Measurements from ENCODE around the gene OR6J1.
"Not testable (repeated sequence)": the region's sequence is repeated elsewhere in the genome, so short reads cannot be mapped to it uniquely, and the experiment has no call there.

Gene OR6J1

GRCh38 chr14:22650960-22651521 lies 6.9 kb upstream of the OR6J1 start:
- no peak overlapping the region for H3K9ac ChIP-seq (ENCODE audit: low read depth, low read length)
- 84% methylated on average over 3 of the region's 3 CpGs for WGBS

GRCh38 chr14:22650046-22650739 lies 6.0 kb upstream of the OR6J1 start:
- H3K27me3 ChIP-seq (ENCODE audit: insufficient read depth, low read length), result no peaks in the 10 kb centered on the region
- no peaks in the 10 kb centered on the region; the same call in 1 of the 2 replicates for H3K4me1 ChIP-seq (ENCODE audit: insufficient read depth, low read length)
- no peaks in the 10 kb centered on the region for H3K9me3 ChIP-seq (ENCODE audit: insufficient read depth, low read depth, low read length)
- 88% methylated on average over 5 of the region's 7 CpGs for WGBS
- H3K27ac ChIP-seq (ENCODE audit: low read depth, low read length), result no peak overlapping the region
- no peak overlapping the region for H3K9ac ChIP-seq (ENCODE audit: low read depth, low read length)
- H3K4me3 ChIP-seq (ENCODE audit: low read length), result no peak overlapping the region
- H3K36me3 ChIP-seq (ENCODE audit: insufficient read depth, low read length), result no peaks in the 10 kb centered on the region

More at GRCh38 chr14:22650960-22651521, 6.9 kb upstream of the OR6J1 start:
- H3K4me1 ChIP-seq (ENCODE audit: insufficient read depth, low read length), result no peaks in the 10 kb centered on the region; the same call in 1 of the 2 replicates
- H3K36me3 ChIP-seq (ENCODE audit: insufficient read depth, low read length), result no peaks in the 10 kb centered on the region
- H3K27me3 ChIP-seq (ENCODE audit: insufficient read depth, low read length), result no peaks in the 10 kb centered on the region
- H3K27ac ChIP-seq (ENCODE audit: low read depth, low read length), result no peak overlapping the region
- no peak overlapping the region for H3K4me3 ChIP-seq (ENCODE audit: low read length)
- no peaks in the 10 kb centered on the region for H3K9me3 ChIP-seq (ENCODE audit: insufficient read depth, low read depth, low read length)

- H3K36me3 ChIP-seq (ENCODE audit: insufficient read depth, low read length), result no peaks in the 10 kb centered on the region
- H3K4me3 ChIP-seq (ENCODE audit: low read length), result no peak overlapping the region
- H3K27ac ChIP-seq (ENCODE audit: low read depth, low read length), result no peak overlapping the region
- H3K4me1 ChIP-seq (ENCODE audit: insufficient read depth, low read length), result no peaks in the 10 kb centered on the region; the same call in 1 of the 2 replicates
- H3K9ac ChIP-seq (ENCODE audit: low read depth, low read length), result no peak overlapping the region
- no peaks in the 10 kb centered on the region for H3K27me3 ChIP-seq (ENCODE audit: insufficient read depth, low read length)
- H3K9me3 ChIP-seq (ENCODE audit: insufficient read depth, low read depth, low read length), result no peaks in the 10 kb centered on the region
- WGBS, result 92% methylated on average over 2 of the region's 2 CpGs
Measured at GRCh38 chr14:22648506-22648905, 4.4 kb upstream of the OR6J1 start.

- Histone ChIP-seq H3K4me3 (ENCODE audit: low read length) (no peak overlapping the region), H3K4me1 (ENCODE audit: insufficient read depth, low read length) (no peaks in the 10 kb centered on the region; the same call in 1 of the 2 replicates), H3K27ac (ENCODE audit: low read depth, low read length) (no peak overlapping the region), H3K27me3 (ENCODE audit: insufficient read depth, low read length) (no peaks in the 10 kb centered on the region), H3K9ac (ENCODE audit: low read depth, low read length) (no peak overlapping the region), H3K36me3 (ENCODE audit: insufficient read depth, low read length) (no peaks in the 10 kb centered on the region), H3K9me3 (ENCODE audit: insufficient read depth, low read depth, low read length) (no peaks in the 10 kb centered on the region)
- 87% methylated on average over 4 of the region's 4 CpGs for WGBS
Measured at GRCh38 chr14:22646570-22647254, 2.6 kb upstream of the OR6J1 start.

GRCh38 chr14:22641846-22642245 lies 2.3 kb downstream of the OR6J1 start:
- H3K36me3 ChIP-seq (ENCODE audit: insufficient read depth, low read length), result no peaks in the 10 kb centered on the region
- WGBS, result 67% methylated on average over 3 of the region's 3 CpGs
- no peaks in the 10 kb centered on the region for H3K27me3 ChIP-seq (ENCODE audit: insufficient read depth, low read length)
- H3K9me3 ChIP-seq (ENCODE audit: insufficient read depth, low read depth, low read length), result no peaks in the 10 kb centered on the region
- no peak overlapping the region for H3K27ac ChIP-seq (ENCODE audit: low read depth, low read length)
- H3K4me1 ChIP-seq (ENCODE audit: insufficient read depth, low read length), result no peaks in the 10 kb centered on the region
- H3K4me3 ChIP-seq (ENCODE audit: low read length), result no peak overlapping the region
- H3K9ac ChIP-seq (ENCODE audit: low read depth, low read length), result no peak overlapping the region

- no peak overlapping the region for H3K27ac ChIP-seq (ENCODE audit: low read depth, low read length)
- H3K4me1 ChIP-seq (ENCODE audit: insufficient read depth, low read length), result no peaks in the 10 kb centered on the region
Measured at GRCh38 chr14:22640192-22640591, 4.0 kb downstream of the OR6J1 start.

GRCh38 chr14:22635980-22636379 lies 8.2 kb downstream of the OR6J1 start:
- H3K9ac ChIP-seq (ENCODE audit: low read depth, low read length); H3K27me3 ChIP-seq (ENCODE audit: insufficient read depth, low read length); H3K4me3 ChIP-seq (ENCODE audit: low read length); H3K27ac ChIP-seq (ENCODE audit: low read depth, low read length); H3K4me1 ChIP-seq (ENCODE audit: insufficient read depth, low read length); H3K36me3 ChIP-seq (ENCODE audit: insufficient read depth, low read length): not testable (repeated sequence)
- no CpG with 5 or more reads among the region's 1 CpG for WGBS
- peaks cover 17% of the 10 kb centered on the region for H3K9me3 ChIP-seq (ENCODE audit: insufficient read depth, low read depth, low read length)

More at GRCh38 chr14:22640192-22640591, 4.0 kb downstream of the OR6J1 start:
- Histone ChIP-seq H3K36me3 (ENCODE audit: insufficient read depth, low read length) (no peaks in the 10 kb centered on the region), H3K27me3 (ENCODE audit: insufficient read depth, low read length) (no peaks in the 10 kb centered on the region), H3K4me3 (ENCODE audit: low read length) (no peak overlapping the region), H3K9me3 (ENCODE audit: insufficient read depth, low read depth, low read length) (peaks cover 3% of the 10 kb centered on the region; the same call in 1 of the 2 replicates), H3K9ac (ENCODE audit: low read depth, low read length) (no peak overlapping the region)

- Histone ChIP-seq H3K9ac (ENCODE audit: low read depth, low read length) (no peak overlapping the region), H3K4me3 (ENCODE audit: low read length) (no peak overlapping the region), H3K36me3 (ENCODE audit: insufficient read depth, low read length) (no peaks in the 10 kb centered on the region), H3K4me1 (ENCODE audit: insufficient read depth, low read length) (no peaks in the 10 kb centered on the region), H3K9me3 (ENCODE audit: insufficient read depth, low read depth, low read length) (peaks cover 20% of the 10 kb centered on the region), H3K27me3 (ENCODE audit: insufficient read depth, low read length) (no peaks in the 10 kb centered on the region), H3K27ac (ENCODE audit: low read depth, low read length) (no peak overlapping the region)
- WGBS, result 90% methylated on average over 8 of the region's 8 CpGs
Measured at GRCh38 chr14:22634233-22634900, 9.8 kb downstream of the OR6J1 start.

GRCh38 chr14:22630486-22630885 lies 13.7 kb downstream of the OR6J1 start:
- Histone ChIP-seq H3K4me3 (ENCODE audit: low read length) (no peak overlapping the region), H3K4me1 (ENCODE audit: insufficient read depth, low read length) (peaks cover 18% of the 10 kb centered on the region), H3K9ac (ENCODE audit: low read depth, low read length) (no peak overlapping the region), H3K36me3 (ENCODE audit: insufficient read depth, low read length) (no peaks in the 10 kb centered on the region), H3K27ac (ENCODE audit: low read depth, low read length) (no peak overlapping the region), H3K9me3 (ENCODE audit: insufficient read depth, low read depth, low read length) (peaks cover 17% of the 10 kb centered on the region), H3K27me3 (ENCODE audit: insufficient read depth, low read length) (no peaks in the 10 kb centered on the region)
- 85% methylated on average over 2 of the region's 2 CpGs for WGBS

- Histone ChIP-seq H3K27ac (ENCODE audit: low read depth, low read length) (no peak overlapping the region), H3K27me3 (ENCODE audit: insufficient read depth, low read length) (no peaks in the 10 kb centered on the region)
- WGBS, result 96% methylated on average over 3 of the region's 3 CpGs
Measured at GRCh38 chr14:22630066-22630465, 14.1 kb downstream of the OR6J1 start.

GRCh38 chr14:22629361-22629760 lies 14.8 kb downstream of the OR6J1 start:
- peaks cover 16% of the 10 kb centered on the region for H3K9me3 ChIP-seq (ENCODE audit: insufficient read depth, low read depth, low read length)
- WGBS, result 89% methylated on average over 5 of the region's 5 CpGs
- no peaks in the 10 kb centered on the region for H3K36me3 ChIP-seq (ENCODE audit: insufficient read depth, low read length)
- no peak overlapping the region for H3K9ac ChIP-seq (ENCODE audit: low read depth, low read length)
- peaks cover 18% of the 10 kb centered on the region for H3K4me1 ChIP-seq (ENCODE audit: insufficient read depth, low read length)
- H3K4me3 ChIP-seq (ENCODE audit: low read length), result no peak overlapping the region
- H3K27me3 ChIP-seq (ENCODE audit: insufficient read depth, low read length), result no peaks in the 10 kb centered on the region
- H3K27ac ChIP-seq (ENCODE audit: low read depth, low read length), result no peak overlapping the region

More at GRCh38 chr14:22630066-22630465, 14.1 kb downstream of the OR6J1 start:
- Histone ChIP-seq H3K4me3 (ENCODE audit: low read length) (no peak overlapping the region), H3K36me3 (ENCODE audit: insufficient read depth, low read length) (no peaks in the 10 kb centered on the region), H3K9me3 (ENCODE audit: insufficient read depth, low read depth, low read length) (peaks cover 16% of the 10 kb centered on the region), H3K4me1 (ENCODE audit: insufficient read depth, low read length) (peaks cover 18% of the 10 kb centered on the region), H3K9ac (ENCODE audit: low read depth, low read length) (no peak overlapping the region)

All from HUES64 (cell line).